ENCODE data around the gene AFAP1. TPM values are rescaled to one million over a fixed set of nuclear protein-coding genes. Genes with fewer than 3 reads are reported as not detected.

Gene AFAP1
- total RNA-seq, 2 experiments from 2014 or later: 7.1 to 7.9 TPM

- Mint-ChIP-seq H3K4me3 (no peak overlapping the region), H3K4me1 (peaks cover 30% of the 10 kb centered on the region), H3K36me3 (ENCODE audit: low read depth) (peaks cover 5% of the 10 kb centered on the region), H3K27ac (peak overlapping the region; percentile 63), H3K27me3 (no peaks in the 10 kb centered on the region), H3K9me3 (no peaks in the 10 kb centered on the region)
- ChIA-PET POLR2A (interaction anchor here (0.7 kb wide), 1 partner anchor 1122 kb away, joined by 3 read pairs; no protein-coding TSS in a partner anchor), CTCF (no interaction called here)
- no peak for DNase-seq
These were observed 161.7 kb downstream of the AFAP1 start for GRCh38 chr4:7777871-7778509.

DNA sequence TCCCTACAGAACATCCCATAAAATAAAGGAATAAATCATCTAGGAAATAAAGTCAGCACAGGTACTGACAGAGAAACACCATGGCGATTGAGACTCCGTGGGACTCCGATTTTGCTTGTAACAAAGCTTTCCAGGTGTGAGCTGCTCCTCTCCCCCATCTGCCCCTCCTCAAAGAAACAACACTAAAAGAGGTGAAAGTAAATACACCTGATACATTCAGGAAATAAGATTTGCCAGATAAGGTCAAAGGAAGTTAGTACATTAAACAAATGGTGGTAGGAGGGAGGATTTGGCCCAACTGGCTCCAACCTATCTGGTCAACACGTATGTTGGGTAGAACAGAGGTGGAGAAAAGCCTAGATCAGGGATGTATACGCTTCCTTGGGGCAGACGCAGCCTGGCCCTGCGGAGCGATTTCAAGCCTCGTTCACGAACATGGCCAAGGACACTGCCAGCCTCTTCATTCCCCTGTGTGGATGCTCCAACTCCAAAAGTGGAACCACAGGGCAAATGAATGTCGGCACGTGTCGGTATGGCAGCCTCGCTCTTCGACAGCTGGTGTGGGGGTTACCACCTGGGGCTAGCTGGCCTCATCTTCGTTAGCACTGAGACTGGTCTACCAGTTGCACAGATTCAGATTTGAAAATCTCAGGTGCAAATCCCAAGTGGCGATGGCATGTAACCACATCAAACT, 162.5 kb downstream of the AFAP1 start:
- no peak overlapping the region for H3K27ac Mint-ChIP-seq

GRCh38 chr4:7775396-7775795, 164.3 kb downstream of the AFAP1 start:
- CTCF ChIA-PET: interaction anchor here (0.9 to 1.8 kb wide), 2 partner anchors 15 to 17 kb away, joined by 4 to 5 read pairs; no protein-coding TSS in a partner anchor
- no peak overlapping the region for H3K27ac Mint-ChIP-seq

More for the DNA sequence above, 162.5 kb downstream of the AFAP1 start:
- Mint-ChIP-seq H3K27me3 (no peaks in the 10 kb centered on the region), H3K36me3 (ENCODE audit: low read depth) (peaks cover 5% of the 10 kb centered on the region), H3K4me1 (peaks cover 25% of the 10 kb centered on the region), H3K4me3 (no peak overlapping the region), H3K9me3 (no peaks in the 10 kb centered on the region)
- no peak for DNase-seq
- ChIA-PET CTCF (no interaction called here), POLR2A (no interaction called here)

DNA sequence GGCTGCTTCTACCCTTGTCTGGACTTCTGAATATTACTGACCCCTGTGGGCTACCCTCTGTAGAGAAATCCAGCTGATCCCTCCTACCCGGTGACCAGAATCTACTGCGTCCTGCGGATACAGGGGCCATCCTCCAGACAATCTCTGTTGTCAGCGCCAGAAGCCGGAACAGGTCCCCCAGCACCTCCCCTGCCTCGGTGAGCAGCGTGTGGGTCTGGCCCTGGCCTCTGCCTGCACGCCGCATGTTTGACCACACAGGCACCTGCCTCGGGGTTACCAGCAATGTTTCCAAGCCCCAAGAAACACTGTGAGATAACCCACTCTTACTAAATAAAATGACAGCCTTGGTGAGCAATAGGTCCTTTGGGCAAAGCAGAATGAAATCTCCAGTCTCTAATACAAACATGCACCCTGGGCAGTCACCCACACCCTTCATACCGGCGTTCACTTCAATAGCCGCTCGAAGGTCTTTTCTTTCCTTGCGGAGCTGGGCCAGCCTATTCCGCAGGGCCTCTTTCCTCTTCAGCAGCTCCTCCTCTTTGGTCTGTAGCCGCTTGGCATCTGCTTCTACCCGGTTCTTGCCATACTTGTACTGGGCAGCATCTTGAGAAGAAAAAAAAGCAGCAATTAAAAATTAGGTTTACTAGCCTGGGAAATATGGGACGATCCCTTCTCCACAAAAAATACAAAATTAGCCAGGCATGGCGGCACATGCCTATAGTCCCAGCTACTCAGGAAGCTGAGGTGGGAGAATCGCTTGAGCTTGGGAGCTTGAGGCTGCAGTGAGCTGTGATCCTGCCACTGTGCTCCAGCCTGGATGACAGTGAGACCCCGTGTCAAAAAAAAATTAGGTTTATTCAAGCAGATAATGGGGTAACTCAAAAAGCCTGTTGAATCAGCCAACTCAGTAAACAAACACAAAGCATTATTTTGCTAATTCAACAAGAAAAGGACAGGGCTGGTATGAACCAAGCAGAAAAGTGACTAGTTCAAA, 165.1 kb downstream of the AFAP1 start:
- POLR2A ChIA-PET: no interaction called here
- Mint-ChIP-seq H3K9me3 (no peaks in the 10 kb centered on the region), H3K36me3 (ENCODE audit: low read depth) (peaks cover 2% of the 10 kb centered on the region), H3K27ac (no peak overlapping the region), H3K4me1 (peaks cover 34% of the 10 kb centered on the region), H3K27me3 (no peaks in the 10 kb centered on the region), H3K4me3 (no peak overlapping the region)
- DNase-seq: no peak
- CTCF ChIA-PET: interaction anchor here (1.8 kb wide), 1 partner anchor 15 kb away, joined by 5 read pairs; no protein-coding TSS in a partner anchor

More at GRCh38 chr4:7775396-7775795, 164.3 kb downstream of the AFAP1 start:
- Mint-ChIP-seq H3K4me3 (no peak overlapping the region), H3K9me3 (no peaks in the 10 kb centered on the region), H3K36me3 (ENCODE audit: low read depth) (peaks cover 2% of the 10 kb centered on the region), H3K4me1 (peaks cover 28% of the 10 kb centered on the region), H3K27me3 (no peaks in the 10 kb centered on the region)
- no peak for DNase-seq
- POLR2A ChIA-PET: no interaction called here

DNA sequence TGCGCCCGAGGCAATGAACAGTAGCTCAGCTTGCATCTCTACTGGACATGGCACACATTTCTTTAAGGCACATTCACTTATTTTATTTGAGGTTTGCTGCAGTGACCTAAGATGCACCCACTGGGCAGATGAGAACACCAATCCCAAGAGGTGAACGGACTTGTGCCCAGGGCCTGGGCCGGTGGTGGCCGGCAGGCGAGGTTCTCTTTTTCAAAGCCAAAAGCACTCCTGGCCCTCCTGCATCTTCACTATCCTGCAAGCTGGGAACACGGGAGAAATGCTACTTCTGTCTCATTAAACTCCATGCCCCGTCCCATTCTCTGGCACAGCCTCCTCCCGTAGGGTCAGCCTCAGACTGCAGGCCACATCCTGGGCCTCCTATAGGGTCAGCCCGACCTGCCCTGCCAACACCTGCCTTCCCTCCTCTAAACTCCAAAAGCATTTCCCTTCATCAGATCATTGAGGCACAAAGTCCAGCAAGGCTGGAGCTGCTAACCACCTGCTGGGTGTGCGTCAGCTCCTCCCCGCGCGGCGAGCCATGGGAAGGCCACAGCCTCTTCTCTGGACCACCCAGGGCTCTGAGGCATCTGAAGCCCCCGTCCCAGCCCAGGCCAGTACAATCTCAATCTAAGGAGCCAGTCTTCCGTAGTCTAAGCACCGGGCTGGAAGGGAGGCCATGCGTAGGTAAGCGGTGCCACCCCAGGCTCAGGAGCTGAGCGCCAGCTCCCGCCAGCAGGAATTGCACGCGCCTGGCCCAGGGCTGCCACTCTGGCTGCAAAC, 166.1 kb downstream of the AFAP1 start:
- POLR2A ChIA-PET: no interaction called here

GRCh38 chr4:7772711-7773385, 166.8 kb downstream of the AFAP1 start:
- H3K9me3 Mint-ChIP-seq: no peaks in the 10 kb centered on the region
- no peak overlapping the region for H3K4me3 Mint-ChIP-seq
- peaks cover 23% of the 10 kb centered on the region for H3K4me1 Mint-ChIP-seq
- peaks cover 2% of the 10 kb centered on the region for H3K36me3 Mint-ChIP-seq (ENCODE audit: low read depth)
- CTCF ChIA-PET: interaction anchor here (0.7 to 2.2 kb wide), 3 partner anchors 11 to 31 kb away, joined by 3 to 5 read pairs (median 4); no protein-coding TSS in a partner anchor
- POLR2A ChIA-PET: no interaction called here
- H3K27ac Mint-ChIP-seq: peak overlapping the region; percentile 39
- no peaks in the 10 kb centered on the region for H3K27me3 Mint-ChIP-seq
- DNase-seq: no peak

More for the DNA sequence above, 166.1 kb downstream of the AFAP1 start:
- CTCF ChIA-PET: interaction anchor here (0.7 to 2.2 kb wide), 3 partner anchors 12 to 25 kb away, joined by 3 to 5 read pairs (median 5); no protein-coding TSS in a partner anchor
- Mint-ChIP-seq H3K4me1 (peaks cover 28% of the 10 kb centered on the region), H3K27me3 (no peaks in the 10 kb centered on the region), H3K27ac (peak overlapping the region; percentile 39), H3K4me3 (no peak overlapping the region), H3K36me3 (ENCODE audit: low read depth) (peaks cover 2% of the 10 kb centered on the region), H3K9me3 (no peaks in the 10 kb centered on the region)
- DNase-seq: no peak

- POLR2A ChIA-PET: no interaction called here
These were observed 167.8 kb downstream of the AFAP1 start for GRCh38 chr4:7771541-7772507.

GRCh38 chr4:7771056-7771455, 168.6 kb downstream of the AFAP1 start:
- Mint-ChIP-seq H3K9me3 (no peaks in the 10 kb centered on the region), H3K36me3 (ENCODE audit: low read depth) (peaks cover 2% of the 10 kb centered on the region), H3K4me3 (peak overlapping the region; percentile 15), H3K27ac (peak overlapping the region; percentile 81), H3K27me3 (no peaks in the 10 kb centered on the region), H3K4me1 (peaks cover 20% of the 10 kb centered on the region)
- ChIA-PET POLR2A (no interaction called here), CTCF (interaction anchor here (0.6 to 1.5 kb wide), 5 partner anchors 8 to 1440 kb away, joined by 3 to 8 read pairs (median 3); no protein-coding TSS in a partner anchor)
- DNase-seq: peak; percentile 34

More at GRCh38 chr4:7771541-7772507, 167.8 kb downstream of the AFAP1 start:
- CTCF ChIA-PET: interaction anchor here (0.9 to 2.2 kb wide), 5 partner anchors 8 to 32 kb away, joined by 3 to 8 read pairs (median 4); no protein-coding TSS in a partner anchor
- peaks cover 2% of the 10 kb centered on the region for H3K36me3 Mint-ChIP-seq (ENCODE audit: low read depth)
- H3K4me3 Mint-ChIP-seq: no peak overlapping the region
- no peaks in the 10 kb centered on the region for H3K9me3 Mint-ChIP-seq
- DNase-seq: no peak
- peaks cover 21% of the 10 kb centered on the region for H3K4me1 Mint-ChIP-seq
- H3K27me3 Mint-ChIP-seq: no peaks in the 10 kb centered on the region
- H3K27ac Mint-ChIP-seq: peak overlapping the region; percentile 47

GRCh38 chr4:7770224-7771050, 169.2 kb downstream of the AFAP1 start:
- peaks cover 2% of the 10 kb centered on the region for H3K36me3 Mint-ChIP-seq (ENCODE audit: low read depth)
- peaks cover 20% of the 10 kb centered on the region for H3K4me1 Mint-ChIP-seq
- H3K9me3 Mint-ChIP-seq: no peaks in the 10 kb centered on the region
- peak overlapping the region; percentile 81 for H3K27ac Mint-ChIP-seq
- H3K4me3 Mint-ChIP-seq: peak overlapping the region; percentile 15
- POLR2A ChIA-PET: no interaction called here
- CTCF ChIA-PET: interaction anchor here (0.6 to 3.9 kb wide), 9 partner anchors 9 to 1485 kb away, joined by 3 to 16 read pairs (median 3); no protein-coding TSS in a partner anchor
- H3K27me3 Mint-ChIP-seq: no peaks in the 10 kb centered on the region
- DNase-seq: peak; percentile 24

All from activated CD4-positive, alpha-beta T cell treated with anti-CD3 and anti-CD28 coated beads, Interleukin-2, amount 10 ng/mL, durations not matched to agents 7 days and 5 days (primary cell).